HG02870 (cell line): ENCODE data around the gene SLIT3.

Experiments used
- ATAC-seq: cut with Tn5 transposase; IDR thresholded peaks from one replicate; pipeline ENCODE4 v1.9.1; 2021; ENCODE audit warnings: mild to moderate bottlenecking, moderate library complexity; ENCODE audit not compliant: unreplicated experiment

Gene SLIT3

GRCh38 chr5:169178274-169178673 is 122.7 kb downstream of the SLIT3 start:
- ATAC-seq, result no peak

GRCh38 chr5:169176709-169177694 is 123.9 kb downstream of the SLIT3 start:
- no peak for ATAC-seq

GRCh38 chr5:169175733-169176132 is 125.2 kb downstream of the SLIT3 start:
- no peak for ATAC-seq

- no peak for ATAC-seq
Observed at GRCh38 chr5:169174923-169175322, 126.0 kb downstream of the SLIT3 start.

GRCh38 chr5:169173372-169173771 is 127.6 kb downstream of the SLIT3 start:
- no peak for ATAC-seq

- no peak for ATAC-seq
Observed at GRCh38 chr5:169171515-169171914, 129.4 kb downstream of the SLIT3 start.

GRCh38 chr5:169169783-169170182 is 131.2 kb downstream of the SLIT3 start:
- ATAC-seq, result no peak

GRCh38 chr5:169168280-169168679 is 132.7 kb downstream of the SLIT3 start:
- ATAC-seq, result no peak

- ATAC-seq, result no peak
Observed at GRCh38 chr5:169166078-169166477, 134.9 kb downstream of the SLIT3 start.

- ATAC-seq, result no peak
Observed at GRCh38 chr5:169165052-169165451, 135.9 kb downstream of the SLIT3 start.

- ATAC-seq, result no peak
Observed at GRCh38 chr5:169164481-169164925, 136.4 kb downstream of the SLIT3 start.

GRCh38 chr5:169162407-169162806 is 138.5 kb downstream of the SLIT3 start:
- ATAC-seq, result no peak

- ATAC-seq, result no peak
Observed at GRCh38 chr5:169161022-169161680, 139.8 kb downstream of the SLIT3 start.

- no peak for ATAC-seq
Observed at GRCh38 chr5:169160405-169160901, 140.5 kb downstream of the SLIT3 start.

- ATAC-seq, result no peak
Observed at GRCh38 chr5:169158764-169159163, 142.2 kb downstream of the SLIT3 start.

GRCh38 chr5:169157064-169157463 is 143.9 kb downstream of the SLIT3 start:
- ATAC-seq, result no peak

- no peak for ATAC-seq
Observed at GRCh38 chr5:169154679-169155078, 146.3 kb downstream of the SLIT3 start.

GRCh38 chr5:169153405-169153804 is 147.5 kb downstream of the SLIT3 start:
- no peak for ATAC-seq

GRCh38 chr5:169152946-169153345 is 148.0 kb downstream of the SLIT3 start:
- ATAC-seq, result no peak

- no peak for ATAC-seq
Observed at GRCh38 chr5:169152453-169152852, 148.5 kb downstream of the SLIT3 start.

- ATAC-seq, result no peak
Observed at GRCh38 chr5:169151051-169151805, 149.7 kb downstream of the SLIT3 start.
